NOMO-1 treated with dmso at 0.1 percent for 144 hours (cell line): Measurements from ENCODE around the gene ATP5ME.
"Not testable (repeated sequence)": the region's sequence is repeated elsewhere in the genome, so short reads cannot be mapped to it uniquely, and the experiment has no call there.

Experiments used
- DNase-seq: peaks from one replicate; lab custom pipeline; 2025; ENCODE audit not compliant: unreplicated experiment; lab: John Stamatoyannopoulos, UW

The ATP5ME gene

DNA sequence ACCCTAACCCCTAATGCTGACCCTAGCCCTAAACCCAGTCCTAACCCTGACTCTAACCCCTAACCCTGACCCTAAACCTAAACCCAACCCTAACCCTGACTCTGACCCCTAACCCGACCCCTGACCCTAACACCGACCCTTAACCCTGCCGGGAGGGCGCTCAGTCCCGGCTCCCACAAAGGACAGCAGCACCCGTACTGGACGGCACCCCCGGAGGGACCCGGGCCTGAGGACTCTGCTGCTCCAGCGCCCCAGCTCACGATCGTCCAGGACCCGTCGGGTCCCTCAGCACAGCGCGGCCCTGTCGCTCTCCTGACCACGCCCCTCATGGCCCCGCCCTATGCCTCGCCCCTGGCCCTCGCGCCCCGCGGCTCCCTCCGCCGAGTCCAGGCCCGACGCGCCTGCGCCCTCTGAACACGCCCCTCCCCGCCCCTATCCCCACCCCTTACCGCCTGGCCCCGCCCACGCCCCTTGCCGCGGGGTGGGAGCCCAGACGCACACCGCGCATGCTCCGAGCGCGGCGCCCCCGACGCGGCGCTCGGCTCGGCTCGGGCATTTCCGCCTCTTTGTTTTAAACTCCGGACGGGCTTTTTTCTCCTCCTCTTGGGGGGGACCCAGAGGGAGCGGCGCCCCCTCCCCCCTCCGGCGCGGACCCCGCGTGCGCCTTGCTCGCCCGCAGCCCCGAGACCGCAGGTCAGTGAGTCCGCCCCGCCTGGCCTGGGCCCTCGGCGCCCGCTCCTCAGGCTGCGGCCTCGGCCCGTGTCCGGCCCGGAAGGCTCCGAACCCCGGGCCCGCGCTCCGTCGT, 31.4 kb upstream of the ATP5ME start, which contains the start of gene PCGF3:
Gene PCGF3, plus strand, starts transcription at position 555 of the 805 bp plus-strand sequence. CDS start 27,849 bp downstream, outside the sequence.
- DNase-seq, result peak; percentile 88

DNA sequence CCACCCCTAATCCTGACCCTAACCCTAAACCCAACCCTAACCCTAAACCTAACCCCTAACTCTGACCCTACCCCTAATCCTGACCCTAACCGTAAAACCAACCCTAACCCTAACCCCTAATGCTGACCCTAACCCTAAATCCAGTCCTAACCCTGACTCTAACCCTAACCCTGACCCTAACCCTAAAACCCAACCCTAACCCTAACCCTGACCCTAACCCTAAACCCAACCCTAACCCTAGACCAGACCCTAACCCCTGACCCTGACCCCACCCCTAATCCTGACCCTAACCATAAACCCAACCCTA, 30.8 kb upstream of the ATP5ME start:
- no peak for DNase-seq

- no peak for DNase-seq
Measured at GRCh38 chr4:704198-704891, 30.3 kb upstream of the ATP5ME start.

DNA sequence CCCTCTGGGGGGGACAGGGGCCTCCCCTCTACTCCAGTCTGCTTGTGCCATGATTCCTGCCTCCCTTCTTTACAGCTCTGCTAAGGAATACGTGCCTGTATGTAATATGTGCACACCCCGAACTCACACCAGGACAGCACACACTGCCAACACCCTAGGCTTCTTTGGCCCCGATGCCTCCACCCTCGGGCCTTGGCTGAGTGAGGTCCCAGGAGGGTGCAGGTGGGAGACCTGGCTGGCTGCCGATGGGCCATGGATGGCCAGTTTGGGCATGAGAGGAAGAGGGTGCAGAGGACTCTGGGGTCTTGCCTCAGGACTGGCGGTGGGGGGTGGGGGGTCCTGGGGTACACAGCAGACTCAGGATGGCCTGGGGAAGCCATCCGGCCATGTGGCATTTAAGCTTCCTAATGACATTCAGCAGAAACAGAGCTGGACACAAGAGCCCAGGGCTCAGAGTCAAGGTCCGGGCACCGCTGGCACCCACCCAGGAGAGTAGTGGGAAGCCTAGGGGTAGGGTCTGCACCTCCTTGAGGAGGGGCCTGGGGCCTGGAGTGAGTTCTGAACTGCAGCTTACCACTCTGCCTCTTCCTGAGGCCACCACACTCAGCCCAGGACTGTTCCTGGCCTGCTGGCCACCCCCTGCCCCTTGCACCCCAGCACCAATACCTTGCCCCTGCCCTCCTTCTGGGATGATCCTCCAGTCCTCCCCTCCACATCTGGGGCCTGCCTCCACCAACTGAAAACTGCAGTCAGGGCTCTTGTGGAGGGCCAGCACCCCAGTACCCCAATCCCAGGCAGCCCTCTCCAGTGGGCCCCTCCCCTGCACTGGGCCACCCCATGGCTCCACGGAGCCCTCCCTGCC, 29.5 kb upstream of the ATP5ME start:
- DNase-seq, result no peak

DNA sequence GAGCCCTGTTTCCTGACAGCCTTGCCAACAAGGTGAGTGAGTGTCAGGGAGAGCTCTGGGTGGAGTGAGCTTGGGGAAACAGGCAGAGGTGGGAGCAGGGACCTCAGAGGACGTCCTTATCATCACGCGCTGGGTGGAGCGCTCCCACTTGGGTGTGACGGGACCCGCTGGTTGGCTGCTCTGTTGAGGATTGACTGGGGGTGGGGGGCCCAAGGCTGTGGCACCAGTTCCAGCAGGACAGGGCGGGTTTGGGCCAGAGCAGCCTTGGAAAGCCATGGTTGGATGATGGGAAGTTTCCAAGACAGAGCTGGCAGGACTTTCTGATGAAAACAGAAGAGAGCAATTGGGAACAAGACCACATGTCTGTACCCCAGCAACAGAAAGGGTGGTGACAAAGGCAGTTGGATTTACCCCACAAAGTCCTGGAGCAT, 28.6 kb upstream of the ATP5ME start:
- no peak for DNase-seq

DNA sequence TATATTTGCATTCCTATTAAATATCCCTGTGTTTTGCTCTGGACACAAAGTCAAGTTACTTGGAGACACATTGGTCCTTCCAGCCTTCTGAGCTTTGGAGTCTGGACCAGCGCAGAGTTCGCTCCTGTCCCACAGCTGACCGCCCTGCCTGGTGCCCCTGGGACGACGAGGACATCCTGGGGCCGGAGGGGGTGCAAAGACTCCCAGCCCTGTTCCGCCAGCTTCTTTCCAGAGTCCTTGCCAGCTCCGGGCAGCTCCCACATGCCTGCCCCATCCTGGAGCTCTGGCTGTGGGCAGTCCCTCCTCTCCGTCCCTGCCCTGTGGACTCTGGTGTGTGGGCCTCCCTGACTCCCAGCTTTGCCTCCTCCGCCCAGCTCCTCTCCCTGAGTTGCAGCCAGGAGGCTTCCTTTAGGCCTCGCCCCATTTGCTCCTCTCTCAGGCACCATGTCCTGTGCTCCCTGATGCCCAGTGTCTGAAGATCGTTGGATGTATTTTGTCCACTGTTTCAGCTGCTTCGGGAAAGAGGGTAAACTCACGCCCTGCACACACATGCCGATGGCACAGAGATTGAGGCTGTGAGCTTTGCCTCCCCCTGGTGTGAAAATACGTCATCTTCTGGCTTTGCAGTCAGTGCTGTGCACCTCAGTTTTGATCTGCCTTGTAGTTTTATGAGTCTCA, 26.6 kb upstream of the ATP5ME start:
- no peak for DNase-seq

DNA sequence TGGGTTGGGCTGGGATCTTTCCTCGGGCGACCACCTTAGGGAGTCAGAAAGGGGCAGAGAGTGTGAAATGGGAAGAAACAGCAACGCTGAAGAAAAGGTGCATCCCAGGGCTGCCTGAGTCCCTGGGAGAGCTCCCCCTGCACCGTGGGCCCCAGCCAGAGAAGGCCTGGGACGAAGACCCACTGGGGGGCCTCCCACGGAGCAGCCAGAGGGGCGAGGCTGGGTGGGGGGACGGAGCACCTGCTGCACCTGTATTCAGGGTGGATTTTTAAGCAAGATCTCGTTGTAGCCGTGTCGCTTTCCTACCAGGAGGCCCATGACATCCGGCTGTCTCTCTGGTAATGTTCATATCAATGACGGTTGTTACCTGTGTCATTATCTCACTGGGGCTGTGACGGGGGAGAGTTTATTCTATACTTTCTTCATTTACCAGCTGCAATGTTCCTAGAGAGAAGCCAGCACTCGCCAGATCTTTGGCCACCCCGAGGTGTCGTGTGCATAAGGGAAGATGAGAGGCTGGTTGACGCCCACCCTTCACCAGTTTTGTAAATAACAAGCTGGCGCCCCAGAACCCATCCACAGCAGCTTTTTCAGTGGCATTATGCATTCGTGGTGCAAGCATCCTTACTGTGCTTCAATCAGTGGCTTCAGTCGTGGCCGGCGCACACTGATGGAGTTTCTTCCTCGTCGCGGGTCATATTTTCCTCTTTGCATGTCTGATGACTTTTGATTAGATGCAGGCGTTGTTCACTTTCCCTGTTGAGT, 25.9 kb upstream of the ATP5ME start:
- no peak for DNase-seq

DNA sequence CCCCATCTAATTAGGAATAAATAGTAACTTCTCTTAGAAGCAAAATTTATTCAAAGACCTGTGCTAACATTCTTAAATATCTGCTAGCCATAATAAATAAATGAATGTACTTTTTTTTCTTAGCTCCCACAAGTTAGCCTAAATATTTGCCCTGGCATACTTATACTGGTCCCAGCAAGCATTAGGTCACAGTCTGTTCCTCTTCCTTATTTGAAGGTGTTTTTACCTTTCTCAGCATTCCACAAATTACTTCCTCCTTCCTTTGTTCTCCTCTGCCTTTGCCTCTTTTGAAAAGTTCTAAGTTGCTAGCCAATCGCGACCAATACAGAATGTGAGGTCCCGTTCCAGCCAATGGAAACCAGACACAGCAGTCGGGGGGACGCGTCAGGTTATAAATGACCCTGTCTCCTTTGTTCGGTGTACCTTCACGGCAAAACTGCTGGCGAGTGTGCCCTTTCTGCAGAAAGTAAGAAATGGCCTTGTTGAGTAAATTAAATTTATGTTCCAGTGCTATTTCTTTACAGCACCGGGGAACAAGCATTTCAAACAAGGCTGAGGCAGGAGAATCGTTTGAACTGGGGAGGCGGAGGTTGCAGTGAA, 20.4 kb upstream of the ATP5ME start:
- not testable (repeated sequence) for DNase-seq

- no peak for DNase-seq
Measured at GRCh38 chr4:692771-693554, 18.9 kb upstream of the ATP5ME start.

DNA sequence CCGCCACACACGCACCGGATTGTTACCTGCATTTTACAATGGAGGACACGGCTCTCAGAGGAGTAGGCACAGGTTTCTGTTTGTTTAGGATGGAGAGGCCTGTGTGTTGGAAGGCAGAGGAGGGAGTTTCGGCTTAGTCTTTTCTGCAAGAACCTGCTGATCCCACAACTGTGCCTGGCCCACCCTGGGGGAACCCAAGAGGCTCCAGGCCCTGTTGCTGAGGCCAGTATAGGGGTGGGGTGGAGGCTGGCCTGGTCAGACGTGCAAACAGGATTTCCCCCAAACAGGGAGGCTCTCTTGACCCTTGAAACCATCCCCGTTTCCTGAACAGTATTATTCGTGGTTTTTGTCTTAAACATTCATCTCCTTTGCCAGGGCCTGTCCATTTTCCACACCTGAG, 15.6 kb upstream of the ATP5ME start:
- DNase-seq, result no peak

GRCh38 chr4:688854-689681, 15.0 kb upstream of the ATP5ME start, which contains the start of gene SLC49A3:
Gene SLC49A3 (minus strand): TSS chr4:689151. CDS start chr4:689127, 24 bp downstream.
- peak; percentile 30 for DNase-seq

DNA sequence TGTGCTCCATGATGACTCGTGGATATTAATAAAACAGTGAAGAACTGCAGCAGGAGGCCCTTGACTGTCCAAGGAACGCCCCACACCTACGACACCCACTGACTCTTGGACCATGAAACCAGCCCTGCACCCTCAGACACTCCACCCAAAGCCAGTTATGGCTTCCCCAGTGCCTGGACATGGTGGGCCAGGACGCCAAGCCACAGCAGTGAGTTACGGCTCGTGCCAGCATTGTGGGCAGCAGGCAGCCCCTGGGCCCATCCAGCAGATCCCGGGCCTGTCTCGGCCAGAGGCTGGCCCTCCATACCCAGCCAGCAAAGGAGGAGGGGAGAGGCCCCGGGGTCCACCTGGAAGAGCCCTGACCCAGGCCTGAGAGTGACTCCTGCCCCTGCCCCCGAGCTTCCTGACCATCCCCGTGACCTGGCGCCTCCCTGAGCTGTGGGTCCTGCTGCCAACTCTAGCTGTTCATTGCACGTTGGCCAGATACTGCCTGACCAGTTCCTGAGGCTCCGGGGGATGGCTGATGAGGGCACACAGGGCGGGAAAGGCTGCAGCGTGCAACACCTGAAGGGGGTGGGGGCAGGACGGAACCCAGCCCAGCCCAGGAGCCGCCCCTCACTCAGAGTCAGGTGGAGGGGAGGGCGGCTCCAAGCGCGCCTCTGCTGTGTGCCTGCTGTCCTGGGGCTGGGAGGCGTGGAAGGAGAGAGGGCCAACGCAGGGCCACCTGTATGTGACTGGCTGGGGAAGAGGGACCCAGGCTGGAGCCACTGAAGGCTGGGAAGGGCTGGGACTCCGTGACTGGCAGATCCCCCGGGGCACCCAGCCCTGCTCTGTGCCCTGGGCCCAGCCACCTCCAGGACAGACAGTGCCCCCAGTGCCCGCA, 14.1 kb upstream of the ATP5ME start:
- no peak for DNase-seq

GRCh38 chr4:687048-687970, 13.2 kb upstream of the ATP5ME start:
- peak; percentile 80 for DNase-seq

DNA sequence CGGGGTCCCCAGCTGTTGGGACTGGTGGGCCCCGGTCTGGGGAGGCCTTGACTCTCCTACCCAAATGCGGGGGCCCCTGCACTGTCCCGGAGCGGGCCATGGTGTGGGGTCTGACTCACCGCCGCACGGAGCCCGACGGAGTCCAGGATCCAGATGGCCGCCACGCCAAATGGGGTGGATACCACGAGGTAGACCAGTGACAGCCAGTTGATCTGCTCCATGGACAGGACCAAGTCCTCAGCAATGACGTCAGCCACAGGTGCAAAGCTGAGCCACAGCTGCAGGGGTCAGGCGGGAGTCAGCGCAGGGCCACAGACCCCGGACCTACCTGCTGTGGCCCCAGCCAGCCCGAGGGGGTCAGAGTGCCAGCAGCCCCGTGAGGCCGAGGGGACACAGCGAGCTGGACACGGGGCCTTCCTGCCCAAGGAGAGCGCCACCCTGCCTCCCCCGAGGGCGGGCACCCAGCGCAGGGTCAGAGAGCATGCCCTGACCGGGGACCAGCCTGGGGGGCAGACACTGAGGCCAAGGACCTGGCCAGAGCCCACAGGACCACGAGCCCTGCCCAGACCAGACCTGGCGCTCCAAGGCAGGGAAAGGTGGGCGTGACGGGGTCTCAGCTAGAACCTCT, 12.5 kb upstream of the ATP5ME start:
- no peak for DNase-seq

DNA sequence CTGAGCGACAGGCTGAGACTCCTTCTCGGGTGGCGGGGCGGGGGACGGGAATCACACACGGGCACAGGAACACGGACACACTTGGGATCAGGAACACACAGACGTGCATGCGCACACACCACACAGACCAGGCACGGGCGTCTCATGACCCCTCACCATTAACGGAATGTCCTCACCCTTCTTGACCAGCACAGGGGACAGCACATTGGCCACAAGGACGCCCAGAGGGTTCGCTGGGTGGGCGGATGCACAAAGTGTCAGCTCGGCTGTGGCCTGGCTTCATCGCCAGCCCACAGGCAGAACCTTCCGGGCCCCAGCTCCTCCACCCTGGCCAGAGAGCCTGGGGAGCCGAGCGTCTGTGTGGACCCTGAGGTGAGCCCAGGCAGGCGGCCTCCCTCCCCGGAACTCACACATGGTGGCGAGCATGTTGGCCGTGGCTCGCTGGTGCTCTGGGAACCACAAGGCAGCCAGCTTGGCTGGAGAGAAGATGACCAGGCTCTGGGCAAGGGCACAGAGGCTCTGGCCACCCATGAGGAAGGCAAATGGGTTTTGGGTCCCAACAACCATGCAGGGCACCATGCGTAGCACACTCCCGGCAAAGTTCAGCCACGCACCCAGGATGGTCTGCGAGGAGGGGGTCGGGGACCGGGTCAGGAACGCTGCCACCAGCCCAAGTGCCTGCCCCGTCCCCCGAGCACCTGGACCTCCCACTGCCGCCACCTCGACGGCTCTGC, 11.8 kb upstream of the ATP5ME start:
- no peak for DNase-seq
